Activated naive CD8-positive, alpha-beta T cell treated with anti-CD3 and anti-CD28 coated beads, Interleukin-2, amount 10 ng/mL, durations not matched to agents 7 days and 5 days (primary cell): ENCODE measurements around the gene MSGN1. TPM values are rescaled to one million over a fixed set of nuclear protein-coding genes. Genes with fewer than 3 reads are reported as not detected.

ENCODE experiments used
- total RNA-seq, 2 experiments: library from RNA; stranded (reverse); gene quantifications; one replicate each; pipeline ENCODE4 v1.2.3, GENCODE V29; 2021

Gene MSGN1
- total RNA-seq, 2 experiments from 2014 or later = not detected

Other genes with a start within 250 kb of the MSGN1 start
- gene SMC6, start 62.6 kb upstream of the MSGN1 start, total RNA-seq = 10 to 100 TPM; 25.1 to 27.9 TPM
- gene GEN1, start 62.3 kb upstream of the MSGN1 start, total RNA-seq = 10 to 100 TPM; 30.6 to 31.1 TPM
- gene KCNS3, start 62.2 kb downstream of the MSGN1 start, total RNA-seq = not detected